ENCODE data around the gene STT3B.

Gene STT3B

GRCh38 chr3:31610700-31611275 lies 78.1 kb downstream of the STT3B start:
- DNase-seq, result peak in 1 of 2 donors; percentile 9

GRCh38 chr3:31613177-31613576 lies 80.5 kb downstream of the STT3B start:
- no peak for DNase-seq

GRCh38 chr3:31613654-31614053 lies 80.9 kb downstream of the STT3B start:
- no peak for DNase-seq

- no peak for DNase-seq
These were observed 81.6 kb downstream of the STT3B start for GRCh38 chr3:31614162-31614921.

- no peak for DNase-seq
These were observed 82.5 kb downstream of the STT3B start for GRCh38 chr3:31615071-31615875.

- no peak for DNase-seq
These were observed 84.0 kb downstream of the STT3B start for GRCh38 chr3:31616711-31617110.

- no peak for DNase-seq
These were observed 87.9 kb downstream of the STT3B start for GRCh38 chr3:31620656-31621055.

- no peak for DNase-seq
These were observed 88.6 kb downstream of the STT3B start for GRCh38 chr3:31621314-31621713.

GRCh38 chr3:31622636-31623288 lies 90.0 kb downstream of the STT3B start:
- DNase-seq, result no peak

GRCh38 chr3:31624083-31624709 lies 91.5 kb downstream of the STT3B start:
- DNase-seq, result no peak

- DNase-seq, result no peak
These were observed 92.6 kb downstream of the STT3B start for GRCh38 chr3:31625358-31625757.

- peak in 1 of 2 donors; percentile 47 for DNase-seq
These were observed 96.3 kb downstream of the STT3B start for GRCh38 chr3:31629054-31629453.

- DNase-seq, result no peak
These were observed 101.8 kb downstream of the STT3B start for GRCh38 chr3:31634476-31634875.

- no peak for DNase-seq
These were observed 102.8 kb downstream of the STT3B start for GRCh38 chr3:31635545-31635944.

GRCh38 chr3:31636049-31636448 lies 103.3 kb downstream of the STT3B start:
- DNase-seq, result no peak

- DNase-seq, result peak in 1 of 2 donors; percentile 25
These were observed 104.1 kb downstream of the STT3B start for GRCh38 chr3:31636694-31637442.

- no peak for DNase-seq
These were observed 107.1 kb downstream of the STT3B start for GRCh38 chr3:31639828-31640227.

- no peak for DNase-seq
These were observed 112.5 kb downstream of the STT3B start for GRCh38 chr3:31645256-31645655.

GRCh38 chr3:31648286-31648968 lies 115.7 kb downstream of the STT3B start:
- no peak for DNase-seq

GRCh38 chr3:31652296-31652695 lies 119.6 kb downstream of the STT3B start:
- no peak for DNase-seq

- no peak for DNase-seq
These were observed 120.7 kb downstream of the STT3B start for GRCh38 chr3:31653464-31653863.
